Esophagus squamous epithelium (tissue), 5 donors: ENCODE results near the gene GK2. TPM values are rescaled to one million over a fixed set of nuclear protein-coding genes. Genes with fewer than 3 reads are reported as not detected.

ENCODE experiments used
- DNase-seq: peaks from one replicate; lab custom pipeline; 2025; lab: John Stamatoyannopoulos, UW
- H3K27ac ChIP-seq, 4 donors: fragments of 200-600 bp; sonication (generic); one replicate each; pipeline ENCODE4 v1.5.1; 2016 to 2019; ENCODE audit warnings: mild to moderate bottlenecking in 1 of 4
- H3K27me3 ChIP-seq, 4 donors: fragments of 200-600 bp; sonication (generic); 1 replicate in 3 of 4; 2 replicates in 1 of 4; pipeline versions ENCODE4 v1.5.1 to v1.6.0; 2017 to 2021; ENCODE audit warnings: antibody characterized with exemption in 1 of 4
- H3K36me3 ChIP-seq, 3 donors: fragments of 200-600 bp; sonication (generic); one replicate each; pipeline ENCODE4 v1.5.1; 2016 to 2019
- H3K4me1 ChIP-seq, 3 donors: fragments of 200-600 bp; sonication (generic); one replicate each; pipeline ENCODE4 v1.5.1; 2017 to 2019
- H3K4me3 ChIP-seq, 4 donors: fragments of 200-600 bp; sonication (generic); 1 replicate in 3 of 4; 2 replicates in 1 of 4; pipeline ENCODE4 v1.5.1; 2016 to 2019; ENCODE audit warnings: mild to moderate bottlenecking in 2 of 4, moderate library complexity in 1 of 4
- H3K9me3 ChIP-seq, 3 donors: fragments of 200-600 bp; sonication (generic); one replicate each; pipeline ENCODE4 v1.5.1; 2016 to 2019
- CTCF ChIP-seq, 6 experiments: fragments of 450-650 bp in 4 of 6; fragments of 200-600 bp in 2 of 6; sonication (generic) in 2 of 6; IDR thresholded peaks; one replicate each; pipeline ENCODE4 v1.5.1; 2016 to 2019; ENCODE audit warnings: antibody characterized with exemption in 6 of 6, mild to moderate bottlenecking in 4 of 6, moderate library complexity in 4 of 6
- POLR2A ChIP-seq, 4 donors: fragments of 450-650 bp; IDR thresholded peaks; one replicate each; pipeline ENCODE4 v1.6.1; 2017; ENCODE audit warnings: antibody characterized with exemption in 4 of 4, mild to moderate bottlenecking in 4 of 4, moderate library complexity in 3 of 4
- WGBS, 2 donors: methylation state at CpG; one replicate each; pipeline ENCODE4 v1.1.5; 2018; 5-methylcytosine and 5-hydroxymethylcytosine counted together
- intact Hi-C: fragments of 100-400 bp; cut with DNase I; formaldehyde crosslinking; loops from one replicate; pipeline ENCODE4 v1.15.0; 2022
- total RNA-seq, 4 donors: library from RNA; depleted of rRNA; stranded (reverse); fragments of >200 nt; gene quantifications; one replicate each; pipeline ENCODE4 v1.1.0, GENCODE V29; 2016
- donor health status: DM: yes; HTN: yes; CAD: no.

The GK2 gene
- total RNA-seq, 4 donors from 2014 or later = not detected

DNA sequence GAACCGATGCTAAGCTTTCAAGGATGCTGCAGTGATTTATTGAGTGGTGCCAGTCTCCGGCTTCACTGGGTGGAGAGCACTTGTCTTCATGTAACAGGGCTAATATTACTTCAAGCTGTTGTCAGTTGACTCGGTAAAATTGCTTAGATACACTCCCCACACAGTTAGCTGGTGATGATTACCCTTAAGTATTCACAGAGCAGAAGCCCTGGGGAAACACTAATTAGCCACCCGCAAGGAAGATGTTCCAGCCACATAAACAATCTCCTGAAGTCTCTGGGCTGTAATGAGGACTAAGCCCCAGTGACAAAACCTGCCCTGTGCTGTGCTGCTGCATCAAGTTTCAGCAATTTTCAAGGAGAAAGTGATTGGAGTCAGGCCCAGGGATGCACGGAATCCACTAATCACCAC is 37.3 kb upstream of the GK2 start:
- no peaks in the 10 kb centered on the region for H3K27me3 ChIP-seq
- no peaks in the 10 kb centered on the region for H3K9me3 ChIP-seq
- TF ChIP-seq CTCF (IDR thresholded peaks at IDR 0.05) (no peak), POLR2A (IDR thresholded peaks at IDR 0.05) (no peak)
- H3K4me1 ChIP-seq = no peaks in the 10 kb centered on the region
- H3K4me3 ChIP-seq = no peak overlapping the region
- H3K36me3 ChIP-seq = no peaks in the 10 kb centered on the region
- no peak for DNase-seq
- 57 to 70% methylated on average over 4 to 5 of the region's 5 CpGs for WGBS, 2 donors
- intact Hi-C loops = no loop called here
- H3K27ac ChIP-seq = no peak overlapping the region

GRCh38 chr4:79442422-79442821 is 34.4 kb upstream of the GK2 start:
- Histone ChIP-seq H3K27ac (no peak overlapping the region), H3K36me3 (no peaks in the 10 kb centered on the region), H3K4me3 (no peak overlapping the region), H3K27me3 (no peaks in the 10 kb centered on the region), H3K4me1 (no peaks in the 10 kb centered on the region), H3K9me3 (no peaks in the 10 kb centered on the region)
- WGBS, 2 donors = 66 to 70% methylated on average over 3 of the region's 3 CpGs
- intact Hi-C loops = no loop called here
- DNase-seq = no peak
- no peak for TF ChIP-seq CTCF (IDR thresholded peaks at IDR 0.05)
- TF ChIP-seq POLR2A (IDR thresholded peaks at IDR 0.05) = no peak

DNA sequence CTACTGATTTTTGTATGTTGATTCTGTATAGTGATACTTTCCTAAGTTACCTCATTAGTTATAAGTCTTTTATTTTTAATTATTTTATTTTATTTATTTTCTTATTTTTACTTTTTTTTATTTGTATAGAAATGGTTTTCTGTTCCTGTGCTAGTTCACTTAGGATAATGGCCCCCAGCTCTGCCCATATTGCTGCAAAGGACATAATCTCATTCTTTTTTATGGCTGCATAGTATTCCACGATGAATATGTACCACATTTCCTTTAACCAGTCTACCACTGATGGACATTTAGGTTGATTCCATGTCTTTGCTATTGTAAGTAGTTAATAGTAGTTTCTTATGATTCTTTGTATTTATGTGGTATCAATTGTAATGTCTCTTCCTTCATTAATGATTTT is 31.5 kb upstream of the GK2 start:
- H3K36me3 ChIP-seq = no peaks in the 10 kb centered on the region
- H3K4me3 ChIP-seq = no peak overlapping the region
- WGBS, 2 donors = 88% methylated on average over 1 of the region's 1 CpG; no CpG with 5 or more reads in 1 of the 2 donors
- TF ChIP-seq POLR2A (IDR thresholded peaks at IDR 0.05) = no peak
- no peak for TF ChIP-seq CTCF (IDR thresholded peaks at IDR 0.05)
- no peak overlapping the region for H3K27ac ChIP-seq
- H3K9me3 ChIP-seq = no peaks in the 10 kb centered on the region
- DNase-seq = no peak
- intact Hi-C loops = no loop called here
- H3K4me1 ChIP-seq = no peaks in the 10 kb centered on the region
- no peaks in the 10 kb centered on the region for H3K27me3 ChIP-seq

GRCh38 chr4:79431839-79432238 is 23.8 kb upstream of the GK2 start:
- Histone ChIP-seq H3K36me3 (no peaks in the 10 kb centered on the region), H3K4me3 (no peak overlapping the region), H3K9me3 (no peaks in the 10 kb centered on the region), H3K27ac (no peak overlapping the region), H3K4me1 (no peaks in the 10 kb centered on the region), H3K27me3 (no peaks in the 10 kb centered on the region)
- 60 to 71% methylated on average over 1 of the region's 1 CpG for WGBS, 2 donors
- DNase-seq = no peak
- TF ChIP-seq CTCF (IDR thresholded peaks at IDR 0.05) = no peak
- no peak for TF ChIP-seq POLR2A (IDR thresholded peaks at IDR 0.05)
- intact Hi-C loops = no loop called here

GRCh38 chr4:79429113-79429903 is 21.3 kb upstream of the GK2 start:
- no peak for DNase-seq
- H3K4me1 ChIP-seq = no peaks in the 10 kb centered on the region
- 43 to 49% methylated on average over 2 of the region's 2 CpGs for WGBS, 2 donors
- no peaks in the 10 kb centered on the region for H3K9me3 ChIP-seq
- TF ChIP-seq POLR2A (IDR thresholded peaks at IDR 0.05) = no peak
- no peak for TF ChIP-seq CTCF (IDR thresholded peaks at IDR 0.05)
- H3K27me3 ChIP-seq = no peaks in the 10 kb centered on the region
- H3K36me3 ChIP-seq = no peaks in the 10 kb centered on the region
- H3K4me3 ChIP-seq = no peak overlapping the region
- intact Hi-C loops = no loop called here
- no peak overlapping the region for H3K27ac ChIP-seq
